A549 treated with CORT108297 at 1 μM for 4 hours (cell line): ENCODE data around the gene SPEF1. TPM values are rescaled to one million over a fixed set of nuclear protein-coding genes. Genes with fewer than 3 reads are reported as not detected.

Experiments
- total RNA-seq: library from RNA; stranded (reverse); fragments of 200-300 nt; extraction: Qiagen RNA extraction; gene quantifications from 5 replicates; pipeline ENCODE4 v1.2.3, GENCODE V29; 2022

The SPEF1 gene, protein sequence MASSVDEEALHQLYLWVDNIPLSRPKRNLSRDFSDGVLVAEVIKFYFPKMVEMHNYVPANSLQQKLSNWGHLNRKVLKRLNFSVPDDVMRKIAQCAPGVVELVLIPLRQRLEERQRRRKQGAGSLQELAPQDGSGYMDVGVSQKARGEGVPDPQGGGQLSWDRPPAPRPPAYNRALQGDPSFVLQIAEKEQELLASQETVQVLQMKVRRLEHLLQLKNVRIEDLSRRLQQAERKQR
- 1.7 to 2.5 TPM (median 2.0 TPM) in 5 replicates for total RNA-seq

GRCh38 chr20:3781153-3781910 lies at the start of gene SPEF1:
TSS of gene SPEF1 (minus strand) at chr20:3781448. CDS start at chr20:3781287, 161 bp downstream.

DNA sequence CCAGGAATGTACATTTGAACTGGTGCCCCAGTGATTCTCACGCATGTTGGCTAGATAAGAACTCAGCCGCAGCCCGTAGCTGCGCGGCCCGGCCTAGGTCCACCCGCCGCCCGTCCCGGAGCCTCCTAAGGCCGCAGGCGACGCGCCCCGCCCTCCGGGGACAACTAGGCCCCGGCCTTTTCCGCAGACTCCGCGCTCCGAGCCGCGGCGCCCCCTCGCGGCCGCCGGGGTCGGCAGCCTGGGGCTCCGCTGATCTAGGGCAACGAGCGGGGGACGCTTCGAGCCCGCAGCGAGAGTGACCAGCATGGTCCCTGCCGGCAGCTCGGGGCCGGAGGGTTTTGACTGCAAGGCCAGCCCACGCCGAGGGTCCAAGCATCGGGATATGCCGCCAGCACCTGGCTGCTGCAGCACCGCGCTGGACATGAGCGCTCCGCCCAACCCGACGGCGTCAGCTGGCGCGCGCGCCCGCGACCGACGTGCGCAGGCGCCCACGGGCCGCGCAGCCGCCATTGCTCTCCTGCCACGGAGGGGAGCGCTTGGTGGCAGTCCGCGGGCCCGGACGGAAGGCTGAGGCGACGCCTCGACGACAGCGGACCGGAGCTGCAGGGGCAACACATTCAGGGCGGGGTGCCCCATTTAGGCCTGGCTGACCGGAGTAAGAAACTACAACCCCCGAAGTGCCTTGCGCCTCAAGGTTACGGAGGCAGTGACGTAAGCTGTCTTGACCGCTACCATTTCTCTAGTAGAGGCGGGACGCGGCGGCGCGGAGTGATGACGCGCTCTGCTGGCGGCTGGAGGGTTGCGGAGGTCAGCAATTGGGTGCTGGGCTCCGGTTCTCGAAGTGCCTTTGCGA lies 39.0 kb upstream of the SPEF1 start, which contains the start of gene AP5S1:
Gene AP5S1 (plus strand): TSS at position 500 of the 853 bp plus-strand sequence. CDS start 1,571 bp downstream, outside the sequence.

DNA sequence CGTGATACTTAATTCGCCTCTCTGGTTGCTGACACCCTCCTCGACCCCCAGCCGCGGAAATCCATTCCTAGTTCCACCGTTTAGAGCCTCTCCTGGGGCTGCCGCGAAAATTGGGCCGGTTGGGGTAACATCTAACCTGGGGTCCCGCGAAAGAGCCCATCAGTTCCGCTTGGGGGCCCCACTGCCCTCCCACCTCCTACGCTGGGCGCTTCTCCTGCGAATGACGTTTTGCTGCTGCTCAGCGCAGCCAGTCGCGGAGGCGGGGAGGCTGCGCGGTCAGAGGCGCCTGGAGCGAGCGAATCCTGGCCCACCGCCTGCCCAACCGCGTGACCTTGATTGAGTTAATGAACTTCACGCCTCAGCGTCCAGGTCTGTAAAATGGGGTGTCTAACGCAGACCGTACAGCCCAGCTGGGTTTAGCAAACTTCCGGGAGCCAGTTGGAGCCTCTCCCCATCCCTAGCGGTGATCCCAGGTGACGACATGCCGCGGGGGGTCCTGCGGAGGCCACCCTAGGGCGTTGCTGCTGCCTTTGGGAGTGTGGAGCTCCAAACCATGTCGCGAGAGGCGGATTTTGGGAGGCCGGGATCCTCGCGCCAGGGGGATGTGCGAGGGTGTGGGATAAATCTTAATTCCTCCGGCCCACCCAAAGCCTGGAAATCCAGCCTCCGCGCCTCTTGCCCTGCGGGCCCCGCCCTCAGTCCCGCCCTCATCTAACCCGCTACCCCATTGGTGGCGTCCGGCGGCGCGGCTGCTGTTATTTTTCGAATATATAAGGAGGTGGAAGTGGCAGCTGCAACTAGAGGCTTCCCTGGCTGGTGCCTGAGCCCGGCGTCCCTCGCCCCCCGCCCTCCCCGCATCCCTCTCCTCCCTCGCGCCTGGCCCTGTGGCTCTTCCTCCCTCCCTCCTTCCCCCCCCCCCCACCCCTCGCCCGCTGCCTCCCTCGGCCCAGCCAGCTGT lies 14.5 kb upstream of the SPEF1 start, which contains the start of gene CDC25B:
Gene CDC25B (plus strand): TSS at position 800 of the 958 bp plus-strand sequence. CDS start 222 bp downstream, outside the sequence.

GRCh38 chr20:3786665-3787323 lies 5.5 kb upstream of the SPEF1 start, which contains the start of gene CENPB:
TSS of gene CENPB (minus strand) at chr20:3786740. CDS start at chr20:3786483, 257 bp downstream.

GRCh38 chr20:3767427-3768341 lies 13.6 kb downstream of the SPEF1 start, which contains the start of gene ADISSP:
TSS of gene ADISSP (minus strand) at chr20:3767753. CDS start at chr20:3760100, 7,653 bp downstream.

DNA sequence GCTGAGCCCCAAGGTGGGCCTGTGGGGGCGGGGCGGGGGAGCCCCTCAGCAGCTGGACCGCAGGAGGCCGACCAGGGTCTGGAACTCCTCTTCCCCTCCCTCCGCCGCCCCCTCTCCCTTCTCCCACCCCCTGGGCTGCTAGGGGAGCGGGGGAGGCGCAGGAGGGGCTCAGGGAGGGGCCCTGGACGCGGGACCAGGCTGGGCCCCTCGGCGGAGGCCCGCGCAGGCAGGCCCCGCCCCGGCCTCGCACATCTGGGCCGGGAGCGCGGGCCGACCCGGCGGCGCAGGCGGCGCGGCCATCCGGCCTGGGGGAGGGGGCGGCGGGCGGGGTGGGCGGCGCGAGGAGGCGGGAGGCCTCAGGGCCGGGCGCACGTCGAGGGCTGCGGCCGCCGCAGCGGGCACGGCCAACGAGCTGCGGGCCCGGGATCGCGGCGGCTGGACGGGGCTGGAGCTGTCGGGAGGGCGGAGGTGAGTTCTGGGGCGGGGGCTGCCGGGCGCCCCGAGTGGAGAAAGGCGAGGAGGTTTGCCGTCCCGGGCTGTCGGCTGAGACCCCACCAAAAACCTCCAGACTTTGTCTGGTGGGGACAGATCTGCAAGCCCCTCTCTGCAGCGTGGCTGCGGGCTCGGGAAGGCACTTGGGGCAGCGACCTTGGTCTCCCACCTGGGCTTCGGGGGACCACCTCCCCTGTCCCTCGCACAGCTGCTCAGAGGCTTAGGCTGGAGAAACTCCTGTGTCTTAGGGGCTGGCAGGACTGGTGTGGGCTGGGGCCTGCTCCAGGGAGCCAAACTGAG lies 48.7 kb downstream of the SPEF1 start, which contains the start of gene HSPA12B:
Gene HSPA12B (plus strand): TSS at position 359 of the 792 bp plus-strand sequence. CDS start 5,990 bp downstream, outside the sequence.

Other genes starting within 250 kb of the SPEF1 start
- gene GFRA4, start 118.0 kb downstream of the SPEF1 start, total RNA-seq: not detected in 5 replicates
- 0.03 to 0.07 TPM (median 0.05 TPM) in 4 of 5 replicates, not detected in the other for gene ADAM33, start 99.4 kb downstream of the SPEF1 start, total RNA-seq
- gene SIGLEC1, start 68.8 kb downstream of the SPEF1 start, total RNA-seq: 0.01 to 0.03 TPM (median 0.02 TPM) in 4 of 5 replicates, not detected in the other
- 0.35 to 0.62 TPM (median 0.50 TPM) in 5 replicates for gene HSPA12B, start 48.8 kb downstream of the SPEF1 start, total RNA-seq
- 100 to 176 TPM (median 166 TPM) in 5 replicates for gene ADISSP, start 13.7 kb downstream of the SPEF1 start, total RNA-seq
- gene CENPB, start 5.3 kb upstream of the SPEF1 start, total RNA-seq: 88.9 to 130 TPM (median 123 TPM) in 5 replicates
- gene CDC25B, start 14.9 kb upstream of the SPEF1 start, total RNA-seq: 188 to 231 TPM (median 225 TPM) in 5 replicates
- gene AP5S1, start 39.1 kb upstream of the SPEF1 start, total RNA-seq: 12.9 to 19.8 TPM (median 17.4 TPM) in 5 replicates
- 17.9 to 25.4 TPM (median 21.1 TPM) in 5 replicates for gene MAVS, start 65.4 kb upstream of the SPEF1 start, total RNA-seq
- gene PANK2, start 107.9 kb upstream of the SPEF1 start, total RNA-seq: 51.5 to 61.3 TPM (median 53.6 TPM) in 5 replicates
- gene RNF24, start 234.1 kb upstream of the SPEF1 start, total RNA-seq: 12.0 to 15.1 TPM (median 12.7 TPM) in 5 replicates